Parathyroid adenoma (tissue), 2 donors: ENCODE measurements around the gene KIF26B.

Experiments
- H2AFZ ChIP-seq: fragments of 300-600 bp; sonication (generic); one replicate; pipeline ENCODE4 v1.7.0; 2017; ENCODE audit warnings: antibody characterized with exemption, mild to moderate bottlenecking
- H3K27ac ChIP-seq: fragments of 300-600 bp; sonication (generic); one replicate; pipeline ENCODE4 v1.7.0; 2017
- H3K27me3 ChIP-seq: fragments of 300-600 bp; sonication (generic); one replicate; pipeline ENCODE4 v1.7.0; 2017; ENCODE audit warnings: low read length; ENCODE audit not compliant: control insufficient read depth, insufficient read depth
- H3K36me3 ChIP-seq: fragments of 300-600 bp; sonication (generic); one replicate; pipeline ENCODE4 v1.7.0; 2017; ENCODE audit warnings: low read length; ENCODE audit not compliant: control insufficient read depth, insufficient read depth
- H3K4me1 ChIP-seq: fragments of 300-600 bp; sonication (generic); one replicate; pipeline ENCODE4 v1.7.0; 2017; ENCODE audit warnings: control low read depth
- H3K4me2 ChIP-seq: fragments of 300-600 bp; sonication (generic); one replicate; pipeline ENCODE4 v1.7.0; 2017; ENCODE audit warnings: low read length
- H3K4me3 ChIP-seq: fragments of 300-600 bp; sonication (generic); one replicate; pipeline ENCODE4 v1.7.0; 2017; ENCODE audit warnings: low read depth, low read length
- H3K79me2 ChIP-seq: fragments of 300-600 bp; sonication (generic); one replicate; pipeline ENCODE4 v1.7.0; 2017; ENCODE audit warnings: control low read depth
- H3K9ac ChIP-seq: fragments of 300-600 bp; sonication (generic); one replicate; pipeline ENCODE4 v1.7.0; 2017; ENCODE audit warnings: mild to moderate bottlenecking
- H3K9me3 ChIP-seq: fragments of 300-600 bp; sonication (generic); one replicate; pipeline ENCODE4 v1.7.0; 2017; ENCODE audit warnings: low read length; ENCODE audit not compliant: control insufficient read depth
- TF ChIP-seq, protein P1 (sequence below): fragments of 300-600 bp; sonication (generic); IDR thresholded peaks from one replicate; pipeline ENCODE4 v1.7.0; 2017; ENCODE audit warnings: antibody characterized with exemption, mild to moderate bottlenecking
- donor health status: primary hyperparathyroidism.

KIF26B gene

DNA sequence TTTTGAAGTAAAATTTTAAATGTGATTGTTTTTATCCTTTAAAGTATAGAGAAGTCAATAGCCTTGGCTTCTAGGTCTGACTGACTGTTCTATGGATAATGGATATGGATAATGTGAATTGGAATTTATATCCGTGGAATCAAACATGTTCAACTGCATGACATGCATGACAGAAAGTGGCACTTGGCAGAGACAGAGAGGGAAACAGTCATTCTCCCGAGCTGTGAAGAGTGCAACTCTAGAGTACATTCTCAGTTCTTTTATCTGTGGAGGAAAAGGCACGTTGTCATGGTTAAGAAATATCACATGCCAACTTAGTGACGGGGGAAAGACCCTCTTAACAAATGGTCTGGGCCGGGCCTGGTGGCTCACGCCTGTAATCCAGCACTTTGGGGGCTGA, 67.0 kb downstream of the KIF26B start:
- TF ChIP-seq, protein P1, sequence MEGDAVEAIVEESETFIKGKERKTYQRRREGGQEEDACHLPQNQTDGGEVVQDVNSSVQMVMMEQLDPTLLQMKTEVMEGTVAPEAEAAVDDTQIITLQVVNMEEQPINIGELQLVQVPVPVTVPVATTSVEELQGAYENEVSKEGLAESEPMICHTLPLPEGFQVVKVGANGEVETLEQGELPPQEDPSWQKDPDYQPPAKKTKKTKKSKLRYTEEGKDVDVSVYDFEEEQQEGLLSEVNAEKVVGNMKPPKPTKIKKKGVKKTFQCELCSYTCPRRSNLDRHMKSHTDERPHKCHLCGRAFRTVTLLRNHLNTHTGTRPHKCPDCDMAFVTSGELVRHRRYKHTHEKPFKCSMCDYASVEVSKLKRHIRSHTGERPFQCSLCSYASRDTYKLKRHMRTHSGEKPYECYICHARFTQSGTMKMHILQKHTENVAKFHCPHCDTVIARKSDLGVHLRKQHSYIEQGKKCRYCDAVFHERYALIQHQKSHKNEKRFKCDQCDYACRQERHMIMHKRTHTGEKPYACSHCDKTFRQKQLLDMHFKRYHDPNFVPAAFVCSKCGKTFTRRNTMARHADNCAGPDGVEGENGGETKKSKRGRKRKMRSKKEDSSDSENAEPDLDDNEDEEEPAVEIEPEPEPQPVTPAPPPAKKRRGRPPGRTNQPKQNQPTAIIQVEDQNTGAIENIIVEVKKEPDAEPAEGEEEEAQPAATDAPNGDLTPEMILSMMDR, result no peak
- H3K9ac ChIP-seq, result no peak overlapping the region
- no peaks in the 10 kb centered on the region for H3K27me3 ChIP-seq
- H3K4me1 ChIP-seq, result no peaks in the 10 kb centered on the region
- no peak overlapping the region for H2AFZ ChIP-seq
- H3K4me2 ChIP-seq, result no peak overlapping the region
- H3K27ac ChIP-seq, result no peak overlapping the region
- no peaks in the 10 kb centered on the region for H3K9me3 ChIP-seq
- H3K4me3 ChIP-seq, result no peak overlapping the region
- no peaks in the 10 kb centered on the region for H3K36me3 ChIP-seq
- H3K79me2 ChIP-seq, result no peaks in the 10 kb centered on the region

DNA sequence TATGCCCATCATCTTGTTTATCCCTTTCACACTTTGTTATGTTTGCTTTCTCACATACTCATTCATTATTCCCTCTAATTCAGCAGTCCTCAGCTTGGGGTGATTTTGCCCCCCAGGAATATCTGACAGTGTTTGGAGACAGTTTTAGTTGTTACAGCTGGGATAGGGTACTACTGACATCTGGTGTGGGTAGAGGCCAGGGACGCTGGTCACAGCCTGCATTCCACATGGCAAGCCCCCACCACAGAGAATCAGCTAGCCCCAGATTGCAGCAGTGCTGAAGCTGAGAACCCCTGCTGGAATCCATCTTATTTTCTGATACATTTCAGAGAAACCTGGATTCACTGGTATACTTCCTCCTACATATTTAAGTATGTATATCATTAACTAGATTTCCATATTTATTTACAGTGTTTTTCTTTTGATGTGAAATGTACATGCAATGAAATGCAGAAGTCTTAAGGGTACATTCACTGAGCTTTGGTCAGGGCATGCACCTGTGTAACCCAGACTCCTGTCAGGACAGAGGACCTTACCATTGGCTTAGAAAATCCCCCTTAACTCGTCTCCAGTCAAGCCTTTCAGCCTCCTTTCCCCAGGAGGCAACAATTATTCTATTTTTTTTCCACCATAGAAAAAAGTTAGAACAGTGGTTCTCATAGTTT, 68.3 kb downstream of the KIF26B start:
- H3K36me3 ChIP-seq, result no peaks in the 10 kb centered on the region
- no peaks in the 10 kb centered on the region for H3K9me3 ChIP-seq
- no peaks in the 10 kb centered on the region for H3K79me2 ChIP-seq
- no peak overlapping the region for H2AFZ ChIP-seq
- no peaks in the 10 kb centered on the region for H3K27me3 ChIP-seq
- H3K4me1 ChIP-seq, result no peaks in the 10 kb centered on the region
- H3K9ac ChIP-seq, result no peak overlapping the region
- TF ChIP-seq, protein P1, result no peak
- H3K4me3 ChIP-seq, result no peak overlapping the region
- no peak overlapping the region for H3K4me2 ChIP-seq
- H3K27ac ChIP-seq, result no peak overlapping the region

DNA sequence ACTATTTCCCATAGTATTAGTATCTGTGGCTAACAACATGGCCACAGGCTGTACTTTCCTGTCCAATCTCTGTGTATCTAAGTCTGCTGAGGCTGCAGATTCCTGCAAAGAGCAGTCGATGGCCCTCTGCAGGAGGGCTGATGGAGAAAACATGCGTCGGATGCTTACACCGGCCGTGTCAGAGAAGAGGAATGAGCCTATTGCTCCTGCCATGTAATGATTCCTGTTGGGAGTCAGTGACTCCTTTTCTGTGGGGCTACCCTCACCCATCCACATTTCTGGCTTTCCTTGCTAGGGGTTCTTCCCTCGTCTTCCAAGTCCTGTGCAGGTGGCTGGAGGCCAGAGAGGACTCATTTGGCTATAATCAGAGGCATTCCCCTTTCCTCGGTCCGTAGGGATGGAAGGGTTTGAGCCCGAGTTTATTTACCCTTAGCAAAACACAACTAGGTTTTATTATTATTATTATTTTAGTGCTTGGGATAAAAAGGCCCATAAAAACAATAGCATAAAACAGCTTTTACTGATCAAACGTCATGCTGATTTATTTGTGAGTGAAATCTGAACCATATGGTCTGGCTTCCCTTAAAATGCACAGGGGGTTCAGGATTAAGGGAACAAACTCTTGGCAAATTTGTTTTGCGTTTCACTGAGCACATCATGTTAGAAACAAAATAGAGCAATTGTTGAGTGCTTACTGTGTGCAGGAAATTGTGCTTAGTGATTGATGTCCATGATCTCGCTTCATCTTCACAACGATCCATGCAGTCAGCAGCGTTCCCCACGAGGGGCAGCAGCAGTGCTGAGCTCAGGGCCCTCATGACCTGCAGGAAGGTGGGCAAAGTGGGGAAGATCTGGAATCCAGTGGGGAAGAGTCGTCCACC, 70.8 kb downstream of the KIF26B start:
- H3K9me3 ChIP-seq, result no peaks in the 10 kb centered on the region
- no peak overlapping the region for H3K27ac ChIP-seq
- H3K4me1 ChIP-seq, result no peaks in the 10 kb centered on the region
- H3K4me3 ChIP-seq, result no peak overlapping the region
- no peaks in the 10 kb centered on the region for H3K27me3 ChIP-seq
- no peaks in the 10 kb centered on the region for H3K36me3 ChIP-seq
- no peak overlapping the region for H2AFZ ChIP-seq
- TF ChIP-seq, protein P1, result no peak
- no peaks in the 10 kb centered on the region for H3K79me2 ChIP-seq
- H3K9ac ChIP-seq, result no peak overlapping the region
- H3K4me2 ChIP-seq, result no peak overlapping the region

DNA sequence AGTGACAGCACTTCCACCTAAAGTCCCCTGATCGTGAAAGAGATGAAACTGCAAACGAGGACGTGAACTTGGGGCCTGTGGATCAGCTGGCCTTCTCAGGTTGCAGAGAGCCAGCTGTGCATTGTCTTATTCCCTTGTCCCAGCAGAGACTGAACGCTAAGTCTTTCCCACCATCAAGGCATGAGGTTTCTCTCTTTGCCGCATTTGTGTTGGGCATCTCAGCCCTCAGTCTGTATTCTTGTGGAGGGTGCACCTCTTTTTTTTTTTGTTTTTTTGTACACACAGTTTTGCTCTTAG, 71.4 kb downstream of the KIF26B start:
- Histone ChIP-seq H3K4me1 (no peaks in the 10 kb centered on the region), H3K27ac (no peak overlapping the region), H3K9me3 (no peaks in the 10 kb centered on the region), H2AFZ (no peak overlapping the region), H3K4me2 (no peak overlapping the region), H3K27me3 (no peaks in the 10 kb centered on the region), H3K79me2 (no peaks in the 10 kb centered on the region), H3K4me3 (no peak overlapping the region), H3K36me3 (no peaks in the 10 kb centered on the region), H3K9ac (no peak overlapping the region)
- TF ChIP-seq, protein P1, result no peak
